Fibroblast of skin of scalp (primary cell): Measurements from ENCODE around the gene TECTB. TPM values are rescaled to one million over a fixed set of nuclear protein-coding genes. Genes with fewer than 3 reads are reported as not detected.
A peak's percentile ranks its signal among the peaks of the same experiment; 100 is the strongest.
"Not testable (repeated sequence)": the region's sequence is repeated elsewhere in the genome, so short reads cannot be mapped to it uniquely, and the experiment has no call there.

Experiments
- DNase-seq: peaks from one replicate; pipeline ENCODE4 v3.0.0-alpha.2; 2013
- polyA plus RNA-seq, 2 experiments: library from polyadenylated mRNA; unstranded; fragments of 120-200 nt; gene quantifications; one replicate each; pipeline ENCODE4 v1.2.1, GENCODE V29; 2013; ENCODE audit not compliant: insufficient read length in 2 of 2

Gene TECTB
- polyA plus RNA-seq (2013, experiment 1 of 2; ENCODE audit: insufficient read length): not detected
- not detected for polyA plus RNA-seq (2013, experiment 2 of 2; ENCODE audit: insufficient read length)

- no peak for DNase-seq
Observed at GRCh38 chr10:112283100-112283499, at the start of gene TECTB. Gene TECTB (plus strand): TSS chr10:112283400. CDS start chr10:112283735, 335 bp downstream.

GRCh38 chr10:112235141-112235540, 48.1 kb upstream of the TECTB start:
- no peak for DNase-seq

GRCh38 chr10:112235920-112236319, 47.3 kb upstream of the TECTB start:
- peak; percentile 34 for DNase-seq

- no peak for DNase-seq
Observed at GRCh38 chr10:112236486-112236885, 46.7 kb upstream of the TECTB start.

- no peak for DNase-seq
Observed at GRCh38 chr10:112239347-112239746, 43.9 kb upstream of the TECTB start.

GRCh38 chr10:112240441-112240840, 42.8 kb upstream of the TECTB start:
- DNase-seq: no peak

GRCh38 chr10:112241651-112242341, 41.4 kb upstream of the TECTB start:
- no peak for DNase-seq

GRCh38 chr10:112242769-112243168, 40.4 kb upstream of the TECTB start:
- no peak for DNase-seq

GRCh38 chr10:112243713-112244112, 39.5 kb upstream of the TECTB start:
- no peak for DNase-seq

GRCh38 chr10:112244197-112244596, 39.0 kb upstream of the TECTB start:
- peak; percentile 57 for DNase-seq

GRCh38 chr10:112247791-112248190, 35.4 kb upstream of the TECTB start:
- DNase-seq: no peak

GRCh38 chr10:112248584-112249295, 34.5 kb upstream of the TECTB start:
- DNase-seq: no peak

- no peak for DNase-seq
Observed at GRCh38 chr10:112249722-112250121, 33.5 kb upstream of the TECTB start.

GRCh38 chr10:112250555-112250954, 32.6 kb upstream of the TECTB start:
- DNase-seq: peak; percentile 70

GRCh38 chr10:112251238-112251637, 32.0 kb upstream of the TECTB start:
- DNase-seq: not testable (repeated sequence)

- DNase-seq: no peak
Observed at GRCh38 chr10:112258407-112258806, 24.8 kb upstream of the TECTB start.

GRCh38 chr10:112259688-112260087, 23.5 kb upstream of the TECTB start:
- no peak for DNase-seq

GRCh38 chr10:112260831-112261230, 22.4 kb upstream of the TECTB start:
- no peak for DNase-seq

GRCh38 chr10:112261281-112261822, 21.8 kb upstream of the TECTB start:
- peak; percentile 78 for DNase-seq

GRCh38 chr10:112262546-112262945, 20.7 kb upstream of the TECTB start:
- peak; percentile 63 for DNase-seq

- no peak for DNase-seq
Observed at GRCh38 chr10:112265745-112266144, 17.5 kb upstream of the TECTB start.

GRCh38 chr10:112269266-112269665, 13.9 kb upstream of the TECTB start:
- DNase-seq: peak; percentile 77

GRCh38 chr10:112271982-112272381, 11.2 kb upstream of the TECTB start:
- DNase-seq: peak; percentile 93

GRCh38 chr10:112274831-112275230, 8.4 kb upstream of the TECTB start:
- no peak for DNase-seq
